Measurements from ENCODE around the gene KLHDC8B. TPM values are rescaled to one million over a fixed set of nuclear protein-coding genes. Genes with fewer than 3 reads are reported as not detected.

KLHDC8B gene
- total RNA-seq, 1 donor from 2014 or later: 43.7 TPM

GRCh38 chr3:49124203-49124602, 47.2 kb upstream of the KLHDC8B start:
- no peaks in the 10 kb centered on the region for H3K27me3 ChIP-seq
- DNase-seq (ENCODE audit: extremely low spot score in 2 of 2): no peak
- no peak overlapping the region for H3K27ac ChIP-seq
- intact Hi-C loops (cut with DNase I): no loop called here
- peaks cover 0 to 60% of the 10 kb centered on the region in 2 donors for H3K36me3 ChIP-seq
- H3K9me3 ChIP-seq: no peaks in the 10 kb centered on the region
- no peak overlapping the region for H3K4me3 ChIP-seq
- no peak for TF ChIP-seq CTCF (IDR thresholded peaks at IDR 0.05)
- no peak for TF ChIP-seq POLR2A (IDR thresholded peaks at IDR 0.05)
- TF ChIP-seq POLR2AphosphoS5 (IDR thresholded peaks at IDR 0.05; ENCODE audit: insufficient read depth in 1 of 2, low read depth in 1 of 2): no peak
- H3K4me1 ChIP-seq: peaks cover 17% of the 10 kb centered on the region

GRCh38 chr3:49124991-49125670, 46.3 kb upstream of the KLHDC8B start:
- Histone ChIP-seq H3K4me1 (peaks cover 13% of the 10 kb centered on the region), H3K4me3 (no peak overlapping the region), H3K27ac (no peak overlapping the region), H3K27me3 (no peaks in the 10 kb centered on the region), H3K36me3 (peaks cover 0 to 60% of the 10 kb centered on the region in 2 donors), H3K9me3 (no peaks in the 10 kb centered on the region)
- intact Hi-C loops (cut with DNase I): no loop called here
- TF ChIP-seq POLR2AphosphoS5 (IDR thresholded peaks at IDR 0.05; ENCODE audit: insufficient read depth in 1 of 2, low read depth in 1 of 2): no peak
- TF ChIP-seq CTCF (IDR thresholded peaks at IDR 0.05): no peak
- TF ChIP-seq POLR2A (IDR thresholded peaks at IDR 0.05): no peak
- DNase-seq (ENCODE audit: extremely low spot score in 2 of 2): no peak

GRCh38 chr3:49131040-49131439, 40.4 kb upstream of the KLHDC8B start:
- DNase-seq (ENCODE audit: extremely low spot score in 2 of 2): no peak
- Histone ChIP-seq H3K4me1 (peaks cover 34% of the 10 kb centered on the region), H3K27me3 (no peaks in the 10 kb centered on the region), H3K36me3 (peaks cover 0 to 20% of the 10 kb centered on the region in 2 donors), H3K4me3 (peak overlapping the region in 1 of 2 donors; percentile 90), H3K9me3 (no peaks in the 10 kb centered on the region), H3K27ac (no peak overlapping the region)
- intact Hi-C loops (cut with DNase I): no loop called here
- TF ChIP-seq POLR2AphosphoS5 (IDR thresholded peaks at IDR 0.05; ENCODE audit: insufficient read depth in 1 of 2, low read depth in 1 of 2) (no peak), POLR2A (IDR thresholded peaks at IDR 0.05) (no peak), CTCF (IDR thresholded peaks at IDR 0.05) (no peak)

GRCh38 chr3:49131576-49131975, 39.8 kb upstream of the KLHDC8B start:
- no peak for TF ChIP-seq POLR2AphosphoS5 (IDR thresholded peaks at IDR 0.05; ENCODE audit: insufficient read depth in 1 of 2, low read depth in 1 of 2)
- H3K36me3 ChIP-seq: peaks cover 0 to 14% of the 10 kb centered on the region in 2 donors
- H3K4me3 ChIP-seq: peak overlapping the region; percentile 87 to 90
- no peak overlapping the region for H3K27ac ChIP-seq
- H3K4me1 ChIP-seq: peaks cover 34% of the 10 kb centered on the region
- intact Hi-C loops (cut with DNase I): no loop called here
- no peaks in the 10 kb centered on the region for H3K9me3 ChIP-seq
- no peaks in the 10 kb centered on the region for H3K27me3 ChIP-seq
- no peak for DNase-seq (ENCODE audit: extremely low spot score in 2 of 2)

GRCh38 chr3:49132073-49132436, 39.3 kb upstream of the KLHDC8B start:
- Histone ChIP-seq H3K27ac (peak overlapping the region; percentile 93), H3K9me3 (no peaks in the 10 kb centered on the region), H3K4me1 (peaks cover 34% of the 10 kb centered on the region), H3K4me3 (peak overlapping the region; percentile 87 to 90), H3K27me3 (no peaks in the 10 kb centered on the region), H3K36me3 (peaks cover 0 to 13% of the 10 kb centered on the region in 2 donors)
- DNase-seq (ENCODE audit: extremely low spot score in 2 of 2): no peak
- TF ChIP-seq POLR2AphosphoS5 (IDR thresholded peaks at IDR 0.05; ENCODE audit: insufficient read depth in 1 of 2, low read depth in 1 of 2) (no peak), CTCF (IDR thresholded peaks at IDR 0.05) (no peak), POLR2A (IDR thresholded peaks at IDR 0.05) (no peak)
- intact Hi-C loops (cut with DNase I): no loop called here

Measured in vagina (tissue), 2 donors.